HG03064 (cell line): ENCODE data around the gene GPATCH11.

Source experiments
- ATAC-seq: cut with Tn5 transposase; IDR thresholded peaks from one replicate; pipeline ENCODE4 v1.9.1; 2021; ENCODE audit warnings: low read depth; ENCODE audit not compliant: unreplicated experiment

The GPATCH11 gene

GRCh38 chr2:37083873-37084794, at the start of gene GPATCH11, which contains the start of gene HEATR5B:
Gene GPATCH11, plus strand, starts transcription at chr2:37084518. Its CDS starts 3,864 bp downstream, at chr2:37088382.
Gene HEATR5B, minus strand, starts transcription at chr2:37084372. Its CDS starts 958 bp downstream, at chr2:37083414.
- ATAC-seq, result peak; percentile 75

GRCh38 chr2:37037771-37038170, 46.5 kb upstream of the GPATCH11 start:
- ATAC-seq, result no peak

GRCh38 chr2:37039580-37039979, 44.7 kb upstream of the GPATCH11 start:
- ATAC-seq, result no peak

- ATAC-seq, result no peak
These were observed 31.6 kb upstream of the GPATCH11 start for GRCh38 chr2:37052600-37053332.

- no peak for ATAC-seq
These were observed 24.5 kb upstream of the GPATCH11 start for GRCh38 chr2:37059841-37060240.

- no peak for ATAC-seq
These were observed 23.9 kb upstream of the GPATCH11 start for GRCh38 chr2:37060446-37060845.

GRCh38 chr2:37061013-37061711, 23.2 kb upstream of the GPATCH11 start:
- no peak for ATAC-seq

- ATAC-seq, result no peak
These were observed 22.5 kb upstream of the GPATCH11 start for GRCh38 chr2:37061776-37062175.

- ATAC-seq, result no peak
These were observed 15.6 kb upstream of the GPATCH11 start for GRCh38 chr2:37068686-37069085.

GRCh38 chr2:37070931-37071330, 13.4 kb upstream of the GPATCH11 start:
- no peak for ATAC-seq

GRCh38 chr2:37080266-37080665, 4.1 kb upstream of the GPATCH11 start:
- no peak for ATAC-seq

- ATAC-seq, result no peak
These were observed 3.6 kb upstream of the GPATCH11 start for GRCh38 chr2:37080689-37081088.

- no peak for ATAC-seq
These were observed 479 bp downstream of the GPATCH11 start for GRCh38 chr2:37084797-37085196.

- ATAC-seq, result no peak
These were observed 1.4 kb downstream of the GPATCH11 start for GRCh38 chr2:37085731-37086147.

GRCh38 chr2:37090019-37090477, 5.7 kb downstream of the GPATCH11 start:
- ATAC-seq, result peak; percentile 88

- ATAC-seq, result no peak
These were observed 7.6 kb downstream of the GPATCH11 start for GRCh38 chr2:37091873-37092272.

GRCh38 chr2:37096568-37096967, 12.2 kb downstream of the GPATCH11 start:
- ATAC-seq, result no peak

GRCh38 chr2:37098416-37099118, 14.2 kb downstream of the GPATCH11 start:
- ATAC-seq, result no peak

- no peak for ATAC-seq
These were observed 15.7 kb downstream of the GPATCH11 start for GRCh38 chr2:37100054-37100453.

- no peak for ATAC-seq
These were observed 18.3 kb downstream of the GPATCH11 start for GRCh38 chr2:37102588-37102987.
